ENCODE data around the gene KRT14.

DNA sequence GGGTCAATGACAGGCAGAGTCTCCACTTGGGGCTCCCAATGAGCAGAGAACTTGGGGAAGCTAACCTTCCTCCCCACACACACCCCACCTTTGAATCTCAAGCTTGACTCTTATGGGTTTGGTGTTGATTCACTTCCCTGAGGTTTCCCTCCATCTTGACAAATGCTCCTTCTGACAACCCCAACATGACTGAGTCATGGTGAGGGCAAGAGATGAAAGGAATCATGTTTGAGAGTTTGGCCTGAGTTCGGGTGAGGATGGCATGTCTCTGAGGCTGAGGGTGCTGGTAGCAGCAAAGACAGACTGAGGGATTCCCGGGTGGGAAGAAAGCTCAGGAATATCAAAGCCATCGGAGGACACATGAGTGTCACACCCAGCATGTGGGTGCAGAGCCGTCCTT, 33.5 kb downstream of the KRT14 start:
- TF ChIP-seq, protein P1, sequence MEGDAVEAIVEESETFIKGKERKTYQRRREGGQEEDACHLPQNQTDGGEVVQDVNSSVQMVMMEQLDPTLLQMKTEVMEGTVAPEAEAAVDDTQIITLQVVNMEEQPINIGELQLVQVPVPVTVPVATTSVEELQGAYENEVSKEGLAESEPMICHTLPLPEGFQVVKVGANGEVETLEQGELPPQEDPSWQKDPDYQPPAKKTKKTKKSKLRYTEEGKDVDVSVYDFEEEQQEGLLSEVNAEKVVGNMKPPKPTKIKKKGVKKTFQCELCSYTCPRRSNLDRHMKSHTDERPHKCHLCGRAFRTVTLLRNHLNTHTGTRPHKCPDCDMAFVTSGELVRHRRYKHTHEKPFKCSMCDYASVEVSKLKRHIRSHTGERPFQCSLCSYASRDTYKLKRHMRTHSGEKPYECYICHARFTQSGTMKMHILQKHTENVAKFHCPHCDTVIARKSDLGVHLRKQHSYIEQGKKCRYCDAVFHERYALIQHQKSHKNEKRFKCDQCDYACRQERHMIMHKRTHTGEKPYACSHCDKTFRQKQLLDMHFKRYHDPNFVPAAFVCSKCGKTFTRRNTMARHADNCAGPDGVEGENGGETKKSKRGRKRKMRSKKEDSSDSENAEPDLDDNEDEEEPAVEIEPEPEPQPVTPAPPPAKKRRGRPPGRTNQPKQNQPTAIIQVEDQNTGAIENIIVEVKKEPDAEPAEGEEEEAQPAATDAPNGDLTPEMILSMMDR (IDR thresholded peaks at IDR 0.05; ENCODE audit: extremely low read depth in 1 of 2, insufficient read depth in 1 of 2, low read depth in 1 of 2, low read length in 2 of 2), result no peak
- TF ChIP-seq POLR2AphosphoS5 (IDR thresholded peaks at IDR 0.05; ENCODE audit: insufficient read depth, low read depth, low read length) (no peak), EZH2 (IDR thresholded peaks at IDR 0.05; ENCODE audit: borderline replicate concordance, low read depth, low read length, severe bottlenecking) (no peak), POLR2A (IDR thresholded peaks at IDR 0.05; ENCODE audit: low read depth, low read length) (no peak), FOS (IDR thresholded peaks at IDR 0.05; ENCODE audit: borderline replicate concordance, insufficient read depth, low read length) (no peak), GATA2 (IDR thresholded peaks at IDR 0.05; ENCODE audit: insufficient read depth, insufficient read length, low read depth, low read length) (no peak), JUN (IDR thresholded peaks at IDR 0.05; ENCODE audit: borderline replicate concordance, insufficient read depth, insufficient read length, low read depth) (no peak), MYC (IDR thresholded peaks at IDR 0.05; ENCODE audit: low read depth, low read length) (no peak)
- TF ChIP-seq, protein P2, sequence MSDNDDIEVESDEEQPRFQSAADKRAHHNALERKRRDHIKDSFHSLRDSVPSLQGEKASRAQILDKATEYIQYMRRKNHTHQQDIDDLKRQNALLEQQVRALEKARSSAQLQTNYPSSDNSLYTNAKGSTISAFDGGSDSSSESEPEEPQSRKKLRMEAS (IDR thresholded peaks at IDR 0.05; ENCODE audit: insufficient read depth, insufficient read length), result no peak

All from endothelial cell of umbilical vein (primary cell).